Stimulated activated CD8-positive, alpha-beta memory T cell treated with anti-CD3 and anti-CD28 coated beads, Interleukin-12 subunit alpha, Interleukin-12 subunit beta, amount 100 ng/mL, for 24 hours (primary cell): ENCODE measurements around the gene TRERF1.

Experiments
- DNase-seq: peaks from one replicate; pipeline ENCODE4 v3.0.0-alpha.2; 2020; ENCODE audit errors: extremely low read depth

Gene TRERF1

DNA sequence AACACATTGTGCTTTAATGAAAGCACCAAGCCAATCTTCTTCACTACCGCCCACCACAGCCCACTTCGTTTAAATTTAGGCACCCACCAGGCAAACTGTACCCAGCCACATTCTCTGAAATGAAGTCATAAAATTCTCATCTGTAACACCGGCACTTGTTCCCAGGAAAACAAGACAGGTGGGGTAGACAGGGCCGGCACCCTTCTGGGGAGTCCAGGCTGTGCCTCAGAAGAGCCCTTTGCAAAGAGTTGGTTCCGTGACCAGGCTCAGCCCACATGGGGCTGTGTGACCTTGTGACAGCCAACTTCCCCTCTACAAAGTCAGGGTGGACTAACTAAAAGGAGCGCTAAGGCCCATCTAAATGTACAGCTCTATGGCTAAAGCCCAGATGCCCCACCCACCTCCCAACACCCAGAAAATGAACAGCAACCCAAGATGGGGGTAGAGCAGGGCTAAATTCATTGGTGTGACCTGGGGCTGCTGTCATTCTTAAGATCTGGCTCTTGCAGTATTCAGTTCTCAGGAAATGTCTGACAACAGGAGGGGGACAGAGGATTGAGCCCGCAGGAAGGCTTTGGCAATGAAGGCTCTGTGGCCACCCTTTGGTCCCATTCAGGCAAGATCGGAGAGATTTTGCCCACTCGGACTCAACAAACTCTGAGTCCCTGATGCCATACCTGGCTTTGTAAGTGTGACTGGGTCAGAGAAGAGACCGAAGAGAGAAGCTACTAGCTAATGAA lies 56.7 kb downstream of the TRERF1 start:
- no peak for DNase-seq

DNA sequence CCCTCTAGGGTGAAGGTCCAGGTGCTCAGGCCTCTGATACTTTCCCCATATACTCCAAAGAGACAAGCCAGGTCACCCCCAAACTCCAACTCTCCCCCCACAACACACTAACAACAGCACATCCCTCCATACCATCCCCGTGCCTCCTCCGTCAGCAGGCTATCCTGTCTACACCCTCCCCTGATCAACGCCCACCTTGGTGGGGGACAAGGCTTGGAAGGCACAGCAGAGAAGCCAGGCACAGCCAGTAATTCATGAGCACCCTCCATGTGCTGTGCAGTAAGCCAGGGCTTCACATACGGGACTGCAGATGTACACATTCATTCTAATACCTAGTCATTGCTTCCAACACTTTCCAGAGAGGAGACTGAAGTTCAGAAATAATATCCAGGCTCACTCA lies 57.6 kb downstream of the TRERF1 start:
- DNase-seq = no peak

DNA sequence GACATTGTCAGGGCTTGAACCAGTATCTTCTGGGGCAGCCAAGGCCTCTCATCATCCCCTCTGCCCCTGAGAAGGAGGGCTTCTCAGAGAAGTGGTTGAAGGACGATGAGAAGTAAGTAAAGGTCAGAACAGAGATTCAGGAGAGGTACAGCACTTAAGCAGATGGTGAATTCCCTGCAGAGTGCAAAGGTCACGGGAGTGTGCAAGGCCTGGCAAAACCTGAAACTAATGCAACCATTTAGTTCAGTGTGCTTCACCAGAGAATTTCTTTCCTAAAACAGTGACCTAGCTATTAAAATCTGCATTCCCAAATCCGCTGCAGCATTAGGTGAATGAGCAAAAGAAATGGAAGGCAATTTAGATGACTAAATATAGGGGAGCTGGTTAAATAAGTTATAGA lies 58.4 kb downstream of the TRERF1 start:
- DNase-seq = no peak

DNA sequence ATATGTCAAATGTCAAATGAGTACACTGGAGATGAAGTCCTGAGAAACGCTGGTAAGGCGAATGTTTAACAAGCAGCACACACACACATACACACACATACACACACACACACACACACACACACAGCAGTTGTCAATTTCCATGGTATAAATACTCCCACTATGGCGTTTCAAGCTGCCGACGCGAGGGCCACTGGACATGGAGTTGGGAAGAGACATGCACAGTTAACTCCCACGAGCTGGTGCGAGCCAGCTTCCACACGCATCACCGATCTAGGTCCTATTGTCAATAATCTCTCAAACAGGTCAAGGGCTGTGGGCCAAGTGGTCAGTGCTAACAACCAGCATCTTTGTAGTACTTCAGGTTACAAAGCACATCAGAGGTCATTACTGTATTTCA lies 58.9 kb downstream of the TRERF1 start:
- DNase-seq = no peak

DNA sequence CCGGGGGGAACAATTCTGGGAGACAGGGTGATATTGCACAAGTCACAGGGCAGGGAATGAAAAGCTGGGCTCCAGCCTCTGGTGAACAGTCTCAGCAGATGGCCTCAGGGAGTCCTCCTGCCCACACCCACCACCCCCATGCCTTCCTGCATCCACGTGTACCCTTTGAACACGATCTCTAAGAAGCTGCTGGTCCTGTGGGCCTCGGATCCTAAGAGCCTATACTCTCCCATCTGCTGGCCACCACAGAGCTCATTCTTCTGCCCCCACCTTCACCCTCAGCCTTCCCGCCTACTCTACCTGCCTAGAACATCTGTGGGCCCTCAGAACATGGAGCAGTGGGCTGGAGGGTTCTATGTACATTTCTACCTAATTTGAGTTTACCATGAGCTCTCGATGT lies 60.3 kb downstream of the TRERF1 start:
- DNase-seq = no peak

DNA sequence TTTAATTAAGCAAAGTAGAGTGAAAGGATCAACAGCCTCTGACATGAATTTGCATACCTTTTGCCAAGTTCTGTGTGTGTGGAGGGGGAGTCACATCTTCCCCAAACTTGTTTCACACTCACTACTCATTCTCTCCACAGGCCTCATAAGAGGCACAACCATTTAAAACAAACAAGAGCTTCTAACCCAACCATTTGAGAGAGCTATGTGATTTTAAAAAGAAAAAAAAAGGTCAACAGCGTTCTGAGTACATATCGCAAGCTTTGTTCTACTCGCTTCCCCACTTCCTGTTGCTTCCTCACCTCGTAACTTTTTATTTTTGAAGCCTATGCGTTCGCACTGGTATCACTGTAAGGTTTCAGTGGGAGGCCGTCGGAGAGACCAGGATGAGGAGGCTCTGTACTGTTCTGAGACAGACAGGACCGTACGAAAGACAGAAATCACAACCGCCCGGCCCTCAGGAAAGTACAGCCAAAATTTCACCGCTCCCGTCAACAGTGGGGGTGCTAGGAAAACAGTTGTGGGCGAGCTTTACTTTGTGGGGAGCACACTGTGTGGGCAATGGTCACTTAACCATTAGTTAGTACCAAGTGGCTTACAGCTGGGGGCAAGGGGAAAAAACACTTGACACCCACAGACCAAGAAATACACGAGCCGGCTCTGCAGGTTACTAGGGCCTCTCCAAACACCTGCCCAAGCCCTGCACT lies 61.3 kb downstream of the TRERF1 start:
- DNase-seq = no peak

DNA sequence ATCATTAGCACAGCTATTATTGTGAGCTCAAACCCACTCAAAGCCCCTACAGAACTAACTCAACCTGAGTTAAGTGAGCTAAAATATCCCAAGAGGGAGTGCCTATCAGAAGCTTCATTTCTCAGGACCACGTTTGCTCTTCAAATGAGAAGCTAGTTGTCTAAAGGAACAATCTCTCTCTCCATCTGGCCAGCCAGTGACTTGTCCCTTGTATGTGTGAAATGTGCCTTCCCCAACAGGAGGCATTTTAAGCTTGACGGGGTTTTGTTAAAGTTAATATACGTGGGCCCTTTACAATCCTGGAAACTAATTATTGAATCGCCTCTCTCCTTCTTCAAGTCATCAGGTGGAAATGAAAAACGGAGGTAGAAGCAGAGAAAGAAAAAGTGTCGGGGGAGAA lies 62.0 kb downstream of the TRERF1 start:
- no peak for DNase-seq

DNA sequence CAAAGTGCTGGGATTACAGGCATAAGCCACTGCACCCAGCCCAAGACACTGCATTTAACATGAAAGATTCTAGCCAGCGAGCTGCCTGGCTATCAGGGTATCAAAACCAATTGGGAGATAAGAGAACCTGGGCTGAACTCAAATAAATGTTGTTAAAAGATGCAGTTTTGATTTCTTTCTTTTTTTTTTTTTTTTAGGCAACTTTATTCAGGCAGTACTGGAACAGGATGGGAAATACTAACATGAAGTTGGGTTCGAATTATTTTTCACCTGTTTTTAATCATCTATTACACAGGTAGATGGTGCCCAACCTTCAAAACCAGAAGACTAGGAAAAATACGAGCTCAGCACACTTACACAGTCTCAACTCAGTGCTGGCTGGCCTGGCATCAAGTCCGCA lies 63.7 kb downstream of the TRERF1 start:
- DNase-seq = no peak

DNA sequence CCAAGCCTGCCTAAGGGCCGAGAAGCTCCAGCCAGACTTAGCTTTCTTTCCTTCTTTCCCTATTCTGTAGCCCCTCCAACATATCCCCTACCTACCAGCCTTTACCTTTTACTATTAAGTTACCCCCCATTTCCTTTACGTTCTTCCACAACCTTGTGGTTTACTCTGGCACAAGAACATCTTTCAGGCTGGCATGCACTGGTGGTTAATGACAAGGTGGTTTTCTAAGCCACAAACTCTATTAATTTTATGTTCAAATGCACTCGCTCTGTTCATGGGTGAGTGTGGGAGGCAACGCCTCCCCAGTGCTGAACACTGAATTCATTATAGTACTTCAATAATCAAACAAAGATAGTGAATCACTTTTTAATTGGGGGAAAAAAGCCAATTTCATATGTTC lies 64.4 kb downstream of the TRERF1 start:
- DNase-seq = no peak

DNA sequence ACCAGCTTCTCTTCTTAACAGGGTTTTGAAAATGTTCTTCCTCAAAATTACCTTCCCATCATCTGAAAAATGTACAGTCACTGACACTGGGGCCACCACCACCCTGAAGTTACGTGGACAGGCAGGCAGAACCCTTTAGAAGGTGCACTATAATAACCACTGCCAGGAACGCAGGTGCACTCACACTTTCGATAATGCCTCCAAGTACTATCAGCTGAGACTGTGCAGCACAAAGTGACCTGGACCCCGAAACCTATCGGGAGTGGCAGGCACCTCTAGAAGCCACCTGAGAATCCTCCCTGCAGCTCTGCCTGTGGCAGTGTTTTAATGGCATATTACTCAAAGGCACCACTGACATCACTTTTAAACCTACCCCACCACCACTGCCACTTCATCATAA lies 66.4 kb downstream of the TRERF1 start:
- no peak for DNase-seq

DNA sequence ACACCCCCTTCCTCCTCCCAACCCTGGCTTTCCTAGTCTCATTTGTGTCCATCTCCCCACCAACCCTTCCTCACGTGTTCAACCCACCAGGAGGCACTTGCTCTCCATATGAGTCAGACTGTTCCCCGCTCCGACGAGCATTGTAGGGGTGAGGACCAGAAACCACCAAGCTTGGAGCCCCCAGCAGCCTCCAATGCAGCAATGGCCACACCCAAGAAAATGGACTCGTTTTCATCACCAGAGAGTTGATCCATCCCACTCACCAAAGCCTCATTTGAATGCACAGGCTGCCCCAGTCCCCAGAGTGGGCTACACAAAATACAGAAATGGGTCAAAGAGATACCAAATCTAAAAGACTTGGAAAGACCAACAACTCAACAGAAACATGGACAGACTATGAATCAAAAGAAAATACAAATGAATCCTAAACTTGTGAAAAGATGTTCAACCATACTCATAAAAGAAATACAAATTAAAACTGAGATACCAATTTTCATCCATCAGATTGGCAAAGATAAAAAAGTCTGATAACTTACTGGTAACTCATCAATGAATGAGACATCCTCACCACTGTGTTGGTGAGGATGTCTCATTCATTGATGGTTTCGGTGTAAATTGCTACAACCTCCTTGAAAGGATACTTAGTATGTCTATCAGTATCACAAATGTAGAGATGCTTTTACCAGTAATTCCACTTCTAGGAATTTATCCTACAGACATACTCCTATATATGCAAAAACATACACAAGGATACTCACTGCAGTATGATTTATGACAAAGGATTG lies 68.1 kb downstream of the TRERF1 start:
- DNase-seq = no peak

DNA sequence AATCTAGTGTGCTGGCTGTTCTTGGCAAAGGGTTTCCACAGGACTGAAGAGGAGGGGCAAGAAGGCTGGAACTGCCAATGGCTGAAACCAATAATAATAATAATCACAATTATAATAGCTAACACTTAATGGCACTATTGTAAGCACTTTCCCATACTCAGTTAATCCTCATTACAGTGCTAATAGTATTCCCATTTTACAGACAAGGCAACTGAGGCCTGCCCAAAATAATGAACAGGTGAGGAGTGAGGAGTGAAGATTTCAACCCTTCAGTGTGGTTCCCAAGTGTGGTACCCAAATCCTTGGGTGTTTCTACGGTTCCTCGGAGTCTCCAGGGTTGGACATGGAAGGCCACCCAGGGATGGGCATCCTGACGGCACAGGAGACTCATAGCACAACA lies 69.9 kb downstream of the TRERF1 start:
- no peak for DNase-seq

DNA sequence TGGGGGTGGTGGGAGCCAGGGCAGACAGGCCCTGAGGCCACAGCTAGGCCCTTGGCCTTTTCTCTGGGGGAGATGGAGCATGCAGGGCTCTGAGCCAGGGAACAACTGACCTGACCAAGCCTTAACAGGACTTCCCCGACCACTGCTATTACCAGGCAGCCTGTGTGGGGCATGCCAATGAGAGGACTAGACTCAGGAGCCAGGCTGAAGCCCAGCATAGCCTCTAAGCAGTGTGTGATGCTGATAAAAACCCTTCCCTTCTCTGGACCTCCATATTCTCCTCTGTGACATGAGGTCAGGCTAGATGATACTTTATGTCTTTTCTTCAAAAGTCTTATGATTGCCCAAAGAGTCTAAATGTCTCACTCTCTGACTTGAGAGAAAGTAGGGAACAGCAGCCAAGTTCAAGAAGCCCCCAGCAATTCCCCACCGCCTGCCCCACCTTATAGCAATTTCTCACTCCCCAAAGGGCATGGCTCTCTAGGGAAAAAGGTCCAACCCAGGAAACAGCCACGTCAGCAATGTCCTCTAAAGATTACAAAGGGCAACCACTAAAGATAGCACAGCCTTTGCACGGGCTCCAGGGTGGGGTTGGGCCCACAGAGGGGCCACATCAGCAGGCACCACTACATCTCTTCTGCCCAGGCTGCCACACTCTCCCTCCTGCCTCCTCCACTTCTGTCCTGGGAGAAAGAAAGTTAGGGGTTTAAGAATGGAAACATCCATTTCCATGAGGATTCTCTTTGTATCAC lies 71.3 kb downstream of the TRERF1 start:
- DNase-seq = no peak

DNA sequence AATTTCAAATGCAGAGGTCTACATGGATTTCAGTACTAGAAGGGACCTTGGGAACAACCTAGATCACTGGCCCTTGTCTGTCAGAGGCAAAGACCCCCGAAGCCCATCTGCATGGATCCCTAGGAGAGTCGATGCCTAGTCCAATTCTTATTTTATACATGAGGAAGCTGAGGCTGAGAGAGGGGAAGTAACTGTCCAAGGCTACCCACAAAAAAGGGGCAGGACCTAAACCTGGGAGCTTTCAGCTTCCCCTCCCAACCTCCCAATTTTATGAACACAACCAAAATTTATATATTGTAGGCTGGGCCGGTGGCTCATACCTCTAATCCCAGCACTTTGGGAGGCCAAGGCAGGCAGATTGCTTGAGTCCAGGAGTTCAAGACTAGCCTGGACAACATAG lies 73.2 kb downstream of the TRERF1 start:
- DNase-seq = no peak

DNA sequence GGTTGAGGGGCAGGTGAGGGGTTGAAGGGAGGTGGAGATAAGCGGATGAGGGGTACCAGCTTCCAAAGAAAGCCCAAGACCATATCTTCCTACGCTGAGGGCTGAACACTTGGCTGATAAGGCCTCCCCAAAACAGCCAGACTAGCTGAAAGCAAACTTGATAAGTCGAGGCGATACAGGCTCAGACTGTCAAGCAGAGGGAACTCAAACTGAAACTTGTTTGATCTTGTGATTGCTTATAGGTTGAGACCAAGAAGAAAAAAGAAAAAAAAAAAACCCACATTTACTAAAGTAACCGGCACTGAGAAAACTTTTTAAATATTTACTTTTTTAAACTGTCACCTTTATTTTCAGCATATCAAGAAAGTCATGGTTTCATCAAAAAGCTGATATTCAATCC lies 73.6 kb downstream of the TRERF1 start:
- DNase-seq = no peak

DNA sequence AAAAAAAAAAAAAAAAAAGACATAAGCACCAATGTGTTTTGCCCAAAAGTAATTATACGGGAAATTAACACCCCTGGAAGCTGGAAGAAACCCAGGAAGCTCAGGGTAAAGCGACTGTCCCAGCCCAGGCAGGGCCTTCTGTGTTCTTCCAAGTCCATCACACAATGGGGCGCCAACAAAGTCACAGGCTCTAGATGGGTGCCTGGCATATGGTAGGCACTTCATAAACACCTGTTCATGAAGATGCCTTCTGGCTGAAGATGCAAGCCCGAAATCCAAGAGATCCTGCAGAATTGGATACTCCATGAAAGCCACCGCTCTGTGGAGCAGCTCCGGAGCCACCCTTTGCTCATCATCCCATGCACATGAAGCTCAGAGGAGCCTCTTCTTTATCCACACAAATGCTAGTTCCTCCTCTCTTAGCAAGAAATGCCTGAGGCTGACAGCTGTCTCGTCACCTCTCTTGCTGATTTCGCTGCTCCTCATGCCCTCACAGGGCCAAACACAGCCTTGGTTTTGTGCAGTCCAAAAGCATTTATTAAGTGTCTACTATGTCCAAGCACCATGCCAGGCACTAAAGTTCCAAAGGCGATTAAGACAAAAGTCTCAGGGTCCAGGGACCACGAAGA lies 76.6 kb downstream of the TRERF1 start:
- no peak for DNase-seq

DNA sequence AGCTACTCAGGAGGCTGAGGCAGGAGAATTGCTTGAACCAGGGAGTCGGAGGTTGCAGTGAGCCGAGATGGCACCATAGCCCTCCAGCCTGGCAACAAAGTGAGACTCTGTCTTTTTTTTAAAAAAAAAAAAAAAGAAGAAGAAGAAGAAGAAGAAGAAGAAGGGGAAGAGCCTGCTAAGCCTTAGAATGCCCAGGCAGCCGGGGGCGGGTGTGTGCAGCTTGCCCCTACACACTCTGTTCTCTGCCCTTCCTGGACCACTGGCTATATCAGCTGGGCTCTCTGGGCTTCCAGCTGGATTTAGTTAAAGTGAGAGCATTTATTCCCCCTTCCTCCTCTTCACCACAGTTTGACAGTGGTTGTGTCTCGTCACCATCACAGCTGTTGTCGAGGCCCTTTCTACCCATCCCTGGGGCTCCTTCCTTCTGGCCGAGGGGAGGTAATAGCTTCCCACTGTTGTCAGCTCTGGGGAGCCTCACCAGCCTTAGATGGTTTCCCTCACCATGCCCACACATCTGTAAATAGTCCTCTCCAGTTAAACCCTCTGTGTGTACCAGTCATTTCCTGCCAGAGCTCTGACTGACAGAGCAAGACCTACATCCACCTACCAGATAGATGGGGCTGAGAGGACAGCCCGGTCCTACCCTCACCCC lies 77.6 kb downstream of the TRERF1 start:
- no peak for DNase-seq

DNA sequence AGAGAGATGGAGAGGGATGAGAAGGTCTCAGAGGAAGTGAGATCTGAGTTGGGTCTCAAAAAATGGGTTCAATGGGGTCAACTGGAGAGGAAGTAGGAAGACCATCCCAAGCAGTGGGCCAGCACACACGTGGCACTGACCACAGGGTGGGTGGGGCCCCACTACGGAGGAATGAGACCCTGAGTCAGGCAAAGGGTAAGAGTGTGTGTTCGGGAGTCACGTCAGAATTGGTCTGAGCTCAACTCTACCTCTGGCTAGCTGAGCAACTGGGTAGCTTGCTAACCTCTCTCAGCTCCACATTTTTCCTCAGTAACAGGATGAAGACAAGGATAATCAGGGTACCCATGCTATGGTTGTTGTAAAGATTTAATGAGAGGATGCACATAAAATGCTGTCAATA lies 79.0 kb downstream of the TRERF1 start:
- no peak for DNase-seq

DNA sequence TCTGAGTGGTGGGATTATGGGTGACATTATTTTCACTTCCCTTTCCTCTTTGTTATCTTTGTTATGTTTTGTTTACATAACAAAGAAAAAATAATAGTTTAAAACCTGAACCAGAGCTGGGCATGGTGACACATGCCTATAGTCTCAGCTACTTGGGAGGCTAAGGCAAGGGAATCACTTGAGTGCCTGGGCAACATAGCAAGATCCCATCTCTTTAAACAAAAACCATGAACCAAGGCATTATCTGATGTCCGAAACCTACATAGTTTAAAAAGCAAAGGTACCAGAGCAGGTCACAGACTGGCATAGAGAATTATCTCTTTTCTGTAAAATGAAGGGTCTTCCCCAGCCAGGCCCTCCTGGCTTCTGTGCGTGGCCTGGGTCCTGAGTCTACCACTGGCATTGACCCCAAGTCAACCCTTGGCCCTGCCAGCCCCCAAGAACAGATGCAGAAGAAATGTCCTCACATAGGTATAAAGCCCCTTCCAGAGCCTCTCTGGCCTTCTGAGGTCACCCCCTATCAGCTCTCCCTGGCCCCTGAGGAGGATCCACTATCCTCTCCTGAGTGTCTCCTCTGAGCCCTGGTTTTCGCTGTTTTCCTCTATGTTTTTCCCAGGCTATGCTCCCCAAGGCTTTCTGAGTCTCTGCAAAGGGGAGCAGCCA lies 81.3 kb downstream of the TRERF1 start:
- no peak for DNase-seq

DNA sequence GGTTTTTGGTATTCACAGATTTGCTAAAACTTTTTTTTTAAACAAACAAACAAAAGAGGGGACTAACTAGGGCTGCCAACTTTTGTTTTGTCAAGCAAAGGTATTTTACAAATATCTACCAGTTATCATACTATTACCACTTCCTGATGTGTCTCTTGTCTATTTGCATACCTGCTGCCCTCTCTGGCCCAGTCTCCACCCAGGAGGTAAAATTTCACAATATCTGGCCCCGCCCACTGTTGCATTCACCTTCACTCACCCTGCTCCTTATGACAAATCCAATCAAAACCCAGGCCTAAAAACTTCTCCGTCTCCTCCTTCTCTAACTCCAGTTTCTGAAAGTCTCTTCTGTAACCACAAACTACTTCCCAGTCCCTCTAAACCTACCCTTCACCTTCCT lies 82.2 kb downstream of the TRERF1 start:
- DNase-seq = no peak

DNA sequence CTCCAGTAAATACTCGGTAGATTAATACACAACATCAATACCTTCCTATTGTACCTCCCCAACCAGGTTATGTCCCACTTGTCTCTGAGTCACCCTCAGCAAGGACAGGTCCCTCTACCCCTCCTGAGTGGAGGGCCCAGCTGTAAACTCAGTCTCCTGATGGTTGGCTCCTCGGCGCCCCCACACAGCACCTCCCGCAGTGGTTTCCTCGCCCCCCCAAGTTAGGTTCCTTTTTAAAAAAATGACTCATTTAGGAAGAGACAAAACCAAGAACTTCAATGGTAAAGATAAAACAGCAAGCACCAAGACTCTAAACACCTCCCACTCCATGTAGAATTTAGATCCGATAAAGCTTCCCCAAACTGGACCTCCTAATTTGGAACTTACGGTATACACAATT lies 83.5 kb downstream of the TRERF1 start:
- no peak for DNase-seq
